AG04450 (cell line): ENCODE data around the gene NPAS3. TPM values are rescaled to one million over a fixed set of nuclear protein-coding genes. Genes with fewer than 3 reads are reported as not detected.

Experiments used
- CTCF ChIA-PET: fragments of 300-600, 350-600 bp; formaldehyde crosslinking; extraction: SDS; loops from one replicate; lab custom pipeline; 2022; ENCODE audit warnings: antibody characterized with exemption, inconsistent platforms; lab: Charles Lee
- POLR2A ChIA-PET: fragments of 350-600 bp; formaldehyde crosslinking; extraction: SDS; loops from one replicate; lab custom pipeline; 2021; ENCODE audit warnings: antibody characterized with exemption, inconsistent platforms; lab: Yijun Ruan, JAX
- DNase-seq: peaks from one replicate; pipeline ENCODE4 v3.0.0-alpha.2; 2011; ENCODE audit warnings: low read depth, low spot score
- H3K27ac ChIP-seq: one replicate; pipeline ENCODE4 v1.5.1; 2012; ENCODE audit warnings: low read depth, low read length, control low read depth
- H3K27me3 ChIP-seq: one replicate; pipeline ENCODE4 v1.6.0; 2012; ENCODE audit warnings: low read length; ENCODE audit not compliant: control insufficient read depth, insufficient read depth
- H3K4me3 ChIP-seq: 2 replicates; pipeline ENCODE4 v1.5.1; 2011; ENCODE audit warnings: mild to moderate bottlenecking, low read depth, low read length, control low read depth
- H3K9me3 ChIP-seq: 2 replicates; pipeline ENCODE4 v1.5.1; 2012; ENCODE audit warnings: low read length; ENCODE audit not compliant: control insufficient read depth, insufficient read depth
- CTCF ChIP-seq: IDR thresholded peaks from 2 replicates; pipeline ENCODE4 v1.5.1; 2011; ENCODE audit warnings: low read depth, low read length, control low read depth, inconsistent platforms
- polyA plus RNA-seq: library from polyadenylated mRNA; depleted of rRNA; stranded (reverse); fragments of >200 nt; gene quantifications from 2 replicates; pipeline ENCODE4 v1.2.3, GENCODE V29; 2011

Gene NPAS3
- polyA plus RNA-seq, 1 experiment: not detected

GRCh38 chr14:33808187-33808586 is 869.5 kb downstream of the NPAS3 start:
- POLR2A ChIA-PET: no interaction called here

GRCh38 chr14:33809396-33809981 is 870.8 kb downstream of the NPAS3 start:
- DNase-seq: no peak
- H3K4me3 ChIP-seq: no peak overlapping the region
- no peak overlapping the region for H3K27ac ChIP-seq
- no peak for TF ChIP-seq CTCF
- no peaks in the 10 kb centered on the region for H3K27me3 ChIP-seq
- H3K9me3 ChIP-seq: no peaks in the 10 kb centered on the region
- ChIA-PET CTCF (no interaction called here), POLR2A (interaction anchor here (0.5 kb wide), 1 partner anchor 1100 kb away, joined by 3 read pairs; no protein-coding TSS in a partner anchor)

More at GRCh38 chr14:33808187-33808586, 869.5 kb downstream of the NPAS3 start:
- Histone ChIP-seq H3K9me3 (no peaks in the 10 kb centered on the region), H3K27me3 (no peaks in the 10 kb centered on the region), H3K27ac (no peak overlapping the region), H3K4me3 (no peak overlapping the region)
- no peak for DNase-seq
- CTCF ChIA-PET: no interaction called here
- TF ChIP-seq CTCF: no peak

- CTCF ChIA-PET: no interaction called here
- Histone ChIP-seq H3K27ac (no peak overlapping the region), H3K27me3 (no peaks in the 10 kb centered on the region), H3K4me3 (no peak overlapping the region), H3K9me3 (no peaks in the 10 kb centered on the region)
- TF ChIP-seq CTCF: no peak
- DNase-seq: no peak
- POLR2A ChIA-PET: interaction anchor here (0.5 kb wide), 1 partner anchor 1101 kb away, joined by 3 read pairs; no protein-coding TSS in a partner anchor
These were observed 871.6 kb downstream of the NPAS3 start for GRCh38 chr14:33810308-33810707.

GRCh38 chr14:33811721-33812120 is 873.0 kb downstream of the NPAS3 start:
- H3K9me3 ChIP-seq: no peaks in the 10 kb centered on the region
- H3K27ac ChIP-seq: no peak overlapping the region
- POLR2A ChIA-PET: no interaction called here
- no peak for DNase-seq
- TF ChIP-seq CTCF: no peak
- CTCF ChIA-PET: no interaction called here
- no peaks in the 10 kb centered on the region for H3K27me3 ChIP-seq
- no peak overlapping the region for H3K4me3 ChIP-seq

- Histone ChIP-seq H3K27ac (no peak overlapping the region), H3K9me3 (no peaks in the 10 kb centered on the region), H3K4me3 (no peak overlapping the region), H3K27me3 (no peaks in the 10 kb centered on the region)
- TF ChIP-seq CTCF: no peak
- CTCF ChIA-PET: no interaction called here
- POLR2A ChIA-PET: no interaction called here
- no peak for DNase-seq
These were observed 873.5 kb downstream of the NPAS3 start for GRCh38 chr14:33812181-33812580.
